ENCODE measurements around the gene ITM2B. TPM values are rescaled to one million over a fixed set of nuclear protein-coding genes. Genes with fewer than 3 reads are reported as not detected.
A peak's percentile ranks its signal among the peaks of the same experiment; 100 is the strongest.

ITM2B gene
- total RNA-seq, 2 experiments from 2014 or later: 305 to 323 TPM

- Mint-ChIP-seq H3K9me3 (no peaks in the 10 kb centered on the region), H3K27ac (peak overlapping the region; percentile 97), H3K4me1 (ENCODE audit: low read depth) (peaks cover 52% of the 10 kb centered on the region), H3K4me3 (peak overlapping the region; percentile 92), H3K36me3 (ENCODE audit: low read depth) (peaks cover 35% of the 10 kb centered on the region), H3K27me3 (no peaks in the 10 kb centered on the region)
- peaks cover 18% of the 10 kb centered on the region for H3K4me1 ChIP-seq (ENCODE audit: insufficient read depth, low read length)
- peak overlapping the region; percentile 95 for H3K4me3 ChIP-seq (ENCODE audit: low read length)
- POLR2A ChIA-PET: interaction anchor here (0.7 to 3.6 kb wide), 16 partner anchors 10 to 267 kb away, joined by 3 to 18 read pairs (median 4); partner anchors contain the start of genes ITM2B, MED4, NUDT15 and RCBTB2
- intact Hi-C loops (cut with DNase I, micrococcal nuclease): loop anchor here (2.0 to 5.0 kb wide), 4 partner anchors 14 to 267 kb away; partner anchors contain the start of genes NUDT15 (in 1 of the 2) and RCBTB2 (in 1 of the 2)
- no peaks in the 10 kb centered on the region for H3K9me3 ChIP-seq (ENCODE audit: control insufficient read depth in 1 of 2, insufficient read depth in 1 of 2, low read length in 2 of 2)
- H3K27ac ChIP-seq (ENCODE audit: low read depth in 1 of 2, low read length in 2 of 2): peak overlapping the region; percentile 97 to 98
- TF ChIP-seq CTCF (IDR thresholded peaks at IDR 0.05): no peak
- ATAC-seq (ENCODE audit: poor library complexity) (peak; percentile 33), DNase-seq (peak in 6 of 14 experiments; percentile 5 to 67 (median 50))
- no peaks in the 10 kb centered on the region for H3K27me3 ChIP-seq (ENCODE audit: control insufficient read depth in 1 of 2, insufficient read depth in 2 of 2, low read length in 2 of 2)
- H3K36me3 ChIP-seq (ENCODE audit: insufficient read depth, low read length): peaks cover 5% of the 10 kb centered on the region
- CTCF ChIA-PET: interaction anchor here (2.3 kb wide), 1 partner anchor 209 kb away, joined by 15 read pairs; the partner anchor contains the start of gene MED4
Observed at GRCh38 chr13:48304143-48304876, 71.3 kb downstream of the ITM2B start.

- no peak overlapping the region for H3K4me3 Mint-ChIP-seq
- peaks cover 66% of the 10 kb centered on the region for H3K4me1 Mint-ChIP-seq (ENCODE audit: low read depth)
- ChIA-PET POLR2A (interaction anchor here (0.7 to 1.1 kb wide), 2 partner anchors 184 to 196 kb away, joined by 3 to 4 read pairs; no protein-coding TSS in a partner anchor), CTCF (no interaction called here)
- TF ChIP-seq CTCF (IDR thresholded peaks at IDR 0.05): no peak
- Histone ChIP-seq H3K4me1 (ENCODE audit: insufficient read depth, low read length) (no peaks in the 10 kb centered on the region), H3K4me3 (ENCODE audit: low read length) (no peak overlapping the region), H3K27me3 (ENCODE audit: control insufficient read depth in 1 of 2, insufficient read depth in 2 of 2, low read length in 2 of 2) (no peaks in the 10 kb centered on the region), H3K9me3 (ENCODE audit: control insufficient read depth in 1 of 2, insufficient read depth in 1 of 2, low read length in 2 of 2) (no peaks in the 10 kb centered on the region), H3K36me3 (ENCODE audit: insufficient read depth, low read length) (peaks cover 9% of the 10 kb centered on the region), H3K27ac (ENCODE audit: low read depth in 1 of 2, low read length in 2 of 2) (no peak overlapping the region)
- intact Hi-C loops (cut with DNase I, micrococcal nuclease): no loop called here
- ATAC-seq (ENCODE audit: poor library complexity) (no peak), DNase-seq (no peak)
- H3K27ac Mint-ChIP-seq: no peak overlapping the region
- H3K36me3 Mint-ChIP-seq (ENCODE audit: low read depth): peaks cover 44% of the 10 kb centered on the region
- H3K9me3 Mint-ChIP-seq: no peaks in the 10 kb centered on the region
- no peaks in the 10 kb centered on the region for H3K27me3 Mint-ChIP-seq
Observed at GRCh38 chr13:48311223-48311622, 78.2 kb downstream of the ITM2B start.

GRCh38 chr13:48315969-48316650, 83.1 kb downstream of the ITM2B start:
- Mint-ChIP-seq H3K27ac (no peak overlapping the region), H3K36me3 (ENCODE audit: low read depth) (peaks cover 42% of the 10 kb centered on the region), H3K27me3 (no peaks in the 10 kb centered on the region), H3K9me3 (no peaks in the 10 kb centered on the region), H3K4me3 (no peak overlapping the region), H3K4me1 (ENCODE audit: low read depth) (peaks cover 49% of the 10 kb centered on the region)
- intact Hi-C loops (cut with DNase I, micrococcal nuclease): no loop called here
- H3K27ac ChIP-seq (ENCODE audit: low read depth in 1 of 2, low read length in 2 of 2): no peak overlapping the region
- DNase-seq: no peak
- H3K4me3 ChIP-seq (ENCODE audit: low read length): no peak overlapping the region
- POLR2A ChIA-PET: no interaction called here
- peaks cover 0 to 45% of the 10 kb centered on the region in 2 experiments for H3K9me3 ChIP-seq (ENCODE audit: control insufficient read depth in 1 of 2, insufficient read depth in 1 of 2, low read length in 2 of 2)
- CTCF ChIA-PET: interaction anchor here (0.6 to 0.7 kb wide), 2 partner anchors 267 to 1439 kb away, joined by 3 read pairs; no protein-coding TSS in a partner anchor
- ATAC-seq (ENCODE audit: poor library complexity): no peak
- H3K4me1 ChIP-seq (ENCODE audit: insufficient read depth, low read length): peaks cover 26% of the 10 kb centered on the region
- H3K27me3 ChIP-seq (ENCODE audit: control insufficient read depth in 1 of 2, insufficient read depth in 2 of 2, low read length in 2 of 2): no peaks in the 10 kb centered on the region
- TF ChIP-seq CTCF (IDR thresholded peaks at IDR 0.05): no peak
- H3K36me3 ChIP-seq (ENCODE audit: insufficient read depth, low read length): peaks cover 21% of the 10 kb centered on the region

Measured in CD4-positive, alpha-beta T cell (primary cell).